Measurements from ENCODE around the gene GKN2.

Gene GKN2

GRCh38 chr2:68952887-68953521 is at the start of gene GKN2:
TSS of gene GKN2 (minus strand) at chr2:68952893. CDS start at chr2:68952861, 32 bp downstream.
- ATAC-seq = no peak
- no peak for DNase-seq

- ATAC-seq (no peak), DNase-seq (no peak)
These were observed 49.2 kb upstream of the GKN2 start for GRCh38 chr2:69001879-69002278.

- no peak for DNase-seq
- no peak for ATAC-seq
These were observed 44.7 kb upstream of the GKN2 start for GRCh38 chr2:68997401-68997800.

- ATAC-seq = no peak
- no peak for DNase-seq
These were observed 43.2 kb upstream of the GKN2 start for GRCh38 chr2:68995916-68996315.

- DNase-seq (no peak), ATAC-seq (no peak)
These were observed 42.2 kb upstream of the GKN2 start for GRCh38 chr2:68994864-68995263.

- no peak for DNase-seq
These were observed 41.0 kb upstream of the GKN2 start for GRCh38 chr2:68993660-68994059.

GRCh38 chr2:68992933-68993332 is 40.2 kb upstream of the GKN2 start:
- DNase-seq = no peak
- no peak for ATAC-seq

More at GRCh38 chr2:68993660-68994059, 41.0 kb upstream of the GKN2 start:
- no peak for ATAC-seq

GRCh38 chr2:68992341-68992740 is 39.6 kb upstream of the GKN2 start:
- ATAC-seq (no peak), DNase-seq (no peak)

GRCh38 chr2:68989035-68989434 is 36.3 kb upstream of the GKN2 start:
- DNase-seq (no peak), ATAC-seq (no peak)

GRCh38 chr2:68987021-68987503 is 34.4 kb upstream of the GKN2 start:
- ATAC-seq (no peak), DNase-seq (no peak)

- DNase-seq (no peak), ATAC-seq (no peak)
These were observed 28.3 kb upstream of the GKN2 start for GRCh38 chr2:68980956-68981355.

GRCh38 chr2:68978098-68978497 is 25.4 kb upstream of the GKN2 start:
- ATAC-seq = no peak

GRCh38 chr2:68977453-68977852 is 24.8 kb upstream of the GKN2 start:
- no peak for ATAC-seq
- no peak for DNase-seq

More at GRCh38 chr2:68978098-68978497, 25.4 kb upstream of the GKN2 start:
- DNase-seq = no peak

GRCh38 chr2:68975844-68976243 is 23.2 kb upstream of the GKN2 start:
- no peak for ATAC-seq

GRCh38 chr2:68974946-68975665 is 22.4 kb upstream of the GKN2 start:
- ATAC-seq (no peak), DNase-seq (no peak)

More at GRCh38 chr2:68975844-68976243, 23.2 kb upstream of the GKN2 start:
- no peak for DNase-seq

GRCh38 chr2:68974251-68974650 is 21.6 kb upstream of the GKN2 start, which contains the start of gene GKN1:
TSS of gene GKN1 (plus strand) at chr2:68974636. CDS start at chr2:68974678, 42 bp downstream.
- ATAC-seq = no peak

GRCh38 chr2:68971591-68972231 is 19.0 kb upstream of the GKN2 start:
- DNase-seq (peak; percentile 5), ATAC-seq (peak; percentile 93)

More at GRCh38 chr2:68974251-68974650, 21.6 kb upstream of the GKN2 start, which contains the start of gene GKN1:
- DNase-seq = no peak

- DNase-seq = no peak
- no peak for ATAC-seq
These were observed 18.0 kb upstream of the GKN2 start for GRCh38 chr2:68970566-68971265.

GRCh38 chr2:68969736-68970490 is 17.2 kb upstream of the GKN2 start:
- ATAC-seq (no peak), DNase-seq (no peak)

- ATAC-seq (no peak), DNase-seq (no peak)
These were observed 15.5 kb upstream of the GKN2 start for GRCh38 chr2:68968221-68968620.

- DNase-seq = no peak
- no peak for ATAC-seq
These were observed 11.6 kb upstream of the GKN2 start for GRCh38 chr2:68964282-68964681.

- no peak for ATAC-seq
- DNase-seq = no peak
These were observed 8.7 kb upstream of the GKN2 start for GRCh38 chr2:68961380-68961779.

Measured in stimulated activated naive CD8-positive, alpha-beta T cell treated with anti-CD3 and anti-CD28 coated beads, Interleukin-15, Interleukin-2, amounts not matched to agents 100 U/mL and 50 U/mL, for 24 hours (primary cell).